SKM-1 (cell line): ENCODE measurements around the gene PCDH9.

ENCODE experiments used
- DNase-seq: peaks from one replicate; lab custom pipeline; 2025; ENCODE audit not compliant: unreplicated experiment; lab: John Stamatoyannopoulos, UW

PCDH9 gene

DNA sequence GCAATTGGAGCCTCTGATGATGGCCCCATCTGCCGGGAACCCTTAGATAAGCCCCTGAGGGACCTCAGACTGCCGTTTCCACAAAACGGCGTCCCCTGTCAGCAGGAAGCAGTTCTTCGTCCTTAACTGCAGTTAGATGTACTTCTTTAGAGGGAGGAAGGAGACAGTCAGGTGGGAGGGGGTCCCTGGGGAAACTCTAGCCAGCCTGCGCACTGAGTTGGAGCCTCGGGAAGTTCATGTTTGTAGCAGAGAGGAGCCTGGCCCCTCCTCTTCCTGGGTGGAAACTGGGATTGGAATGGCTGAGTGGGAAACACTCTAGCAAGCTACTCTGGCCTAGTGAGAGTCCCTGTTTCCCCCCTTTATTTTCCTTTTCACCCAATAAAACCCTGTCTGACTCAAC is 612.4 kb downstream of the PCDH9 start:
- DNase-seq: no peak

DNA sequence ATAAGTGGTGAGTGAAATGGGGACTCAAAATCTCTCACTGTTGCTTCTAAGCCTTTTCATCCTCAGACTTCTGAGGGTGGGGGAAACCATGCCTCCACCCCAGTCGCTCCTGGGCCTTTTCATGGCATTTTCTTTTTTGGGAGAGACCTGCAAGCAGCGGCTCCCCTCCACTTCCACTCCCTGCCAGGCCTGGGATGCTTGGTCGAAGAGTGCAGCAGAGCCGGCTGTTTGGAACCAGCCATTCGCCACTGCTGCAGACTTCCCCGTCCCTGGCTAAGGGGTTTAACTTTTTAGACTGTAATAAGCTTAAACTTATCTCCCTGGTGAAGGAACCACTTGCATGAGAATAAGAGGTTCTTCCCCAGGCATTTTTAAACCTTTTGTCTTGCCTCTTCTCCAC is 617.2 kb downstream of the PCDH9 start:
- no peak for DNase-seq

DNA sequence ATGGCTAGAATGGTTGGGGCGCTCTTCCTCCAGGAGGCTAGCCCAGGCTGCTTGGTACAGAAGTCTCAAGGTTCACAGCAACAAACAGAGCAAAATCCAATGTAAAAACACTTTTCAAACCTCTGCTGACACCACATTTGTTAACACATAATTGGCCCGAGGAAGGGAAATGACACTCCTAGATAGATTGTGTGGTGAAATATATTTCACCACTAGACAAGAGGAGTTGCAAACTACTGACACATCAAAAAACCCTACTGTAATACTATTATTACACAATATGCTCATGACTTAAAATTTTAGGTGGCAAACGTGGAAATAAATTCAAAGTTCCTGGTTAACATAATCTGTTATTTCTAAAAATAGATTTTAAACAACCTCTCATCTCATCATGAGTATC is 643.6 kb downstream of the PCDH9 start:
- peak; percentile 39 for DNase-seq

DNA sequence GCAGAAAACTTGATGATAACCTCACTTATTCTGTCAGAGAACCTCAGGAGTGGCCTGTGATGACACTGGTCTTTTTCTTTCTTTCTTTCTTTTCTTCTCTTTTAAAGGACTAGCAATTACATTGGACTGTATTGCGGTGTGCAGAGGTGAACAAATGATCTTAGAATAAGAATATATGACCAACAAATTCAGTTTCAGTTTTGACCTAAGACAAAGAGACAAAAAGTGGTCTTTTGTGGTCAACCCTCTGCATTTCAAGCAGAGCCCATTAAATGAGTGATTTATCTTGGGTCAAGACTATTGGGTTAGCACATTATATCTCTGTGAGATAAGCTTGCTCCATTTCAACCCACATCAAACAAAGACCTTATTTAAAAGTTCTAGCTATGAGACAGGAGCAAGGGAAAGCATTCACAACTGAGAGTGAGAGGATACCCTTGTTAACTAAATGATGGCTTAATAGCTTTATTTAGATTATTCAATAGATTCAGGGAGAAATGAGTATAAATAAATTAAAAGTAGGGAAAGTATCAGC is 644.4 kb downstream of the PCDH9 start:
- DNase-seq: no peak

DNA sequence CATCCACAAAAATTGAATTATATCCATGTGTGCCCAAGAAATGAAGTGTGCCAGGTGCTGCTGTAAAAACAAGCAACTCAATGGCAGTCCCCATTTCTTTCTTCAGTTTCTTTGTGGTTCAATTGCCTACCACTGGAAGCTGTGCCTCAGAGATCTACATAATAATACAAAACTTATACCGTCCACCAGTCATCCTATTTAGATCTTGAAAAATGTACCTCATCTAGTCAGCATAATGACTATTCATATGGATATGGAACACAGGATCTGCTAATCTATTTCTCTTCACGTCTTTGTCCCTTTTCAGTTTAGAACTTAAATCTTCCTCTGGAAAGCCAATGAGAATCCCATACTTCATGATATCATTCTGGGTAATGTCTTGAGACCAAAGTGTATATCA is 648.5 kb downstream of the PCDH9 start:
- no peak for DNase-seq

DNA sequence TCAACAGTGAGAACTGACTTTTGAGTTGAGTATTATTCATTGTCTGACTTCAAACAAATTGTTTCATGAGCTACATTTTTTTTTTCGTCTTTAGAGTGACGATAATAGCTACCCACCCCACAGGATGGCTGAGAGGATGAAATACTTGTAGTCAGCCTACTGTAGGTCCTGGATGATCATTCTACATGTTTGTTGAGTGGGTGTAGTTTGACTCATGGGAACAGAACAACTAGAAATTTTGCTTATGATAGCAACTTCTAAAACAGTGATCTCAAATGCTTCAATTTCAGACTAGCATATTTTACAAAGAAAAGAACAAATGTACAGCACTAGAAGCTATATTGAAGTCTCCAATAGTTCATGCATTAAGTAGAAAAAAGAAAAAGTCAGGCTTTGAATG is 651.8 kb downstream of the PCDH9 start:
- no peak for DNase-seq

DNA sequence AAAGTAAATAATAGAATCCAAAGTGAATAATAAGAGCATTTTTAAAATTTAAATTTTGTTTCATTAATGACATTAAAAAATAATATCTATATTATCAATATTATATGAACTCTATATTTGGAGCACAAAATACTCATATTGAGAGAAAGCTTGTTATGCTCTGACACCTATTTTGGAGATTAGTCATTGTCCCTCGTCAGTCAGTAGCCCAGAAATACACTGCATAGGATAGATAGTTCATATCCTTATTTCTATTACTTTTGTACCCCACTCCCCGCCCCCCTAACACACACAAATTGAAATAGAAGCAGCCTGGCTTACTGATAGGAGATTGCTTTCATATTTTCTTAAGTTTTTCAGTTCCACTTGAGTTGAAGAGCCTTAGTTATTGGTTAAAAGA is 652.8 kb downstream of the PCDH9 start:
- DNase-seq: no peak

DNA sequence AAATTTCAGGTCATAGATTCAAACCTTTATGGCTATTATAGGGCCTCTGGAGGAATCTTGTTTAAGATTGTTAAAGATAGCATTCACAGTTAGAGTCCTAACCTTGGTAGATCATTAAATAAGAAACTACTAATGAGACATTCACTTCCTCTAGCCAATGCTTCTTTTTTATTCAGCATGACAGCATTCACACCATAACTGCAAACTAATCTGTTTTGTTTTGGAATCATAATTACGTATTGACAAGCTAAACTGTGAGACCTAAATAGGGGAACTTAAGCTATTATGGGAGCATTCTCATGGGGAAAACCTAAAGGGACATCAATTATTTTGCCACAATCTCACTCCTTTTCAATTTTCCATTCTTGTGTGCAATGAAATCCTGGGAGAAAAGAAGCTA is 653.8 kb downstream of the PCDH9 start:
- no peak for DNase-seq

DNA sequence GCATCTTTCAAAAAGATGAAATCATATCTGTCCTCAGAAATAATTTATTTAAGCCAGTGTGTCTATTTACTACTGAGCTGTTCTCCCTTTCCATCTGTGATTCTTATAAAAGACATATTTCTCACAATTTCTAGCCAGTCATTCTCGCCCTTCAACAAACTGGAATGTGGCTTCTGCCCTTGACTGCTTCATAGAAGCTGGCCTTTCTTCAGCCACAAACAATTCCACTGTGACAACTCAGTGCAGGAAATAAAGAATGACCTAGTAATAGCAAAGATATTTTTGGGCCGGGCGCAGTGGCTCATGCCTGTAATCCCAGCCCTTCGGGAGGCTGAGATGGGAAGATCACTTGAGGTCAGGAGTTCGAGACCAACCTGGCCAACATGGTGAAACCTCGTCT is 655.5 kb downstream of the PCDH9 start:
- no peak for DNase-seq

DNA sequence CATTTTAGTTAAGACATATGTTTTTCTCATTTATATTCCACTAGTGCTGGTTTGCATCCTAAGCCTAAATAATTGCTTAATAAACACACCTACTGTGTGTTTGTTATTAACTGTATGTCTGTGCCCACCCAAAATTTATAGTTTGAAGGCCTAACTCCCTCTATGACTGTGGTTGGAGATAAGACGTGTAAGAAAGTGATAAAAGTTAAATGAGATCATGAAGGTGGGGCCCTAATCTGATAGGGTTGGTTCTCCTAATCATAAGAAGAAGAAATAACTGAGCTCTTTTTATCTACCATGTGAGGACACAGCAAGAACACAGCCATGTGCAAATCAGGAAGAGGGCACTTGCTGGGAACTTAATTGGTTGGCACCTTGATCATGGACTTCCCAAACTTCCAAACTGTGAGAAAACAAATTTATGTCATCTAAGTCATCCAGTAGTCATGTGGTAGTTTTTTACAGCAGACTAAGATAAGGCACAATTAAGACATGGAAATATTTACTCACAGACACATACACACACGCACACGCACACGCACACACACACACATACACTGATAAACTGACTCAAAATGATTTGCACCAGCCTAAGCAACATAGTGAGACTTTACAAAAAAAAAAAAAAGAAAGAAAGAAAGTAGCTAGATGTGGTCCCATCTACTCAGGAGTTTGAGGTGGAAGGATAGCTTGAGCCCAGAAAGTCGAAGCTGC is 662.1 kb downstream of the PCDH9 start:
- no peak for DNase-seq

DNA sequence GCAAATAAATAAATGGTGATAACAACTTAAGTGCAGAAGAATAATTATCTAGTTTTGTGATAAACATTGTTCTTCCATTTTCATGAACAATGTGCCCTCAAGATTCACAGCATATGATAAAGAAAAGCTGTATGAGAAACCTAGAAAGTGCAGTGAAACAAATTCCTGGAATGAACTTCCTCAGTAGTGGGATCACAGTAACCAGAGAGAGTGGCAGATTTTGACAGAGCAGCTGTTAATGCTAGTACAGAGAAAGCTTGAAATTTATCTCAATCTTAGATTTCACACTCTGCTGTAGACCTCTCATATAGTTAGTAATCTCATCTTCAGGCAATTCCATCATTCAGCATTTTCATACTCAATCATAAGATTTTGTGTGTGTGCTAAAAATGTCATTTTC is 664.9 kb downstream of the PCDH9 start:
- no peak for DNase-seq

DNA sequence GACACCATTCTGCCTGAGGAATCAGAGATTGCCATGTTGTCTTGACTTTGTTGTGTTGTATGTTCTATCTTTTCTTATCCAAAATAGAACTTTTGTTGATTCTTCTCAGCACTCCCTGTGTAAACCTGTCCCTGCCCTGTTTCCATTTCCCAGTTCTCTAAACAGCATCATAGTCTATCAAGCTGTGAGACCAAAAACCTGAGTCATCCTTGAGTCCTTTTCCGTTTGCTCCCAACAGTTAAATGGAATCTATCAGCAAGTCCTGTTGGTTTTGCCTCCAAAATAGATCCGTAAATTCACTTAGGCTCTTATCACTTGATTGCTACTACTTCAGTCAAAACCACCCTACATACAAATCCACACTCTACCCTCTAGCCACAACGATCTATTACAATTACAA is 667.1 kb downstream of the PCDH9 start:
- no peak for DNase-seq

DNA sequence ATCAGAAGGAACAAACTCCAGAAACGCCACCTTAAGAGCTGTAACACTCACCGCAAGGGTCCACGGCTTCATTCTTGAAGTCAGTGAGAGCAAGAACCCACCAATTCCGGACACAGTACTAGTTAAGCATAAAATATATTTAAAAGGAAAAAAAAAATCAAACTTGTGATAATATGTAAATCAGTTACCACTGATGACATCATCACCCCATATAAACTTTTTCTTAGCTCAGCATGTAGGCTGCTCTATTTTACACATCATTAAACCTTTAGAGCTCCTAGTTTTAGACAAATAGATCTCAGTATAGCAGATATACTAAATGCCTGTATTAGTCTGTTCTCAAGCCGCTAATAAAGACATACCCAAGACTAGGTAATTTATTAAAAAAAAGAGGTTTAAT is 668.1 kb downstream of the PCDH9 start:
- DNase-seq: no peak

DNA sequence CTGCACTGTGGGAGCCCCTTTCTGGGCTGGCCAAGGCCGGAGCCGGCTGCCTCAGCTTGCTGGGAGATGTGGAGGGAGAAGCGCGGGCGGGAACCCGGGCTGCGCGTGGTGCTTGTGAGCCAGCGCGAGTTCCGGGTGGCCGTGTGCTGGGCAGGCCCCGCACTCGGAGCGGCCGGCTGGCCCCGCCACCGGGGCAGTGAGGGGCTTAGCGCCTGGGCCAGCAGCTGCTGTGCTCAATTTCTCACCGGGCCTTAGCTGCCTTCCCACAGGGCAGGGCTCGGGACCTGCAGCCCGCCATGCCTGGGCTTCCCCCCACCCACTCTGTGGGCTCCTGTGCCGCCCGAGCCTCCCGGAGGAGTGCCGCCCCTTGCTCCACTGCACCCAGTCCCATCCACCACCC is 669.1 kb downstream of the PCDH9 start:
- no peak for DNase-seq

DNA sequence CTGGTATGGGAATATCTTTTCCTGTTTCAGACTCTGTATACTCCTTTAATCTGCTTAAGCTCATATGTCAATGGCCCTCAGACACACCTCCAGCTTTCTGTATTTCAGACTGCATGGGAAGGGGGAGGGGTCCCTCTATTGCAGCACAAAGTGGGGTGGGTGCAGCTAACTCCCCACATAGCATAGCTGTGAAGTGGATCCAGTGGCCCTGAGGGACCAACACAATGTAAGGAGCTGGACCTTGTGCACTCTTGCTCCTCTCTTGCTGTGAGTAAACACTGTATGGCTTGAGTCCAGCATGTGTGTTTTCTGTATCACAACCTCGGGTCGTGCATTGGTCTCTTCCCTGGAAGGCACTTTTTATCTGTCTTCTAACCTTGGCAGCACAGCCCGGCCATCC is 669.9 kb downstream of the PCDH9 start:
- DNase-seq: no peak

DNA sequence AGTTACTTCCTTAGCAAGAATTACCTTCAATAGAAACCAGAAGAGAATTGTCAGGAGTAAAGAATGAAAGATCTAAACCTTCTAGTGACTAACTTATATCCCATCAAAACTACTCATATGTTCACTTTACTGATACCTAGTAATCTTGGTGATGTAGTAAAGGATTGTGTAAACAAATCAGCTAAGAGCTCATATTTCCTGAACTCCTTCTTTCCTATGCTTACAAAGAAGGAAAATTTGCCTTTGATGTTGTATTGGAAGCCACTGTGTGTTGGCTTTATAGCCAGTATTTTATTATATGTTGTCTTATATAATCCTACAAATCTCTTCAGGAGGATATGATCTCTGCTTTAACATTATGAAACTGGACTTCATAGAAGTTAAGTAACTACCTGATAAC is 671.0 kb downstream of the PCDH9 start:
- DNase-seq: no peak

DNA sequence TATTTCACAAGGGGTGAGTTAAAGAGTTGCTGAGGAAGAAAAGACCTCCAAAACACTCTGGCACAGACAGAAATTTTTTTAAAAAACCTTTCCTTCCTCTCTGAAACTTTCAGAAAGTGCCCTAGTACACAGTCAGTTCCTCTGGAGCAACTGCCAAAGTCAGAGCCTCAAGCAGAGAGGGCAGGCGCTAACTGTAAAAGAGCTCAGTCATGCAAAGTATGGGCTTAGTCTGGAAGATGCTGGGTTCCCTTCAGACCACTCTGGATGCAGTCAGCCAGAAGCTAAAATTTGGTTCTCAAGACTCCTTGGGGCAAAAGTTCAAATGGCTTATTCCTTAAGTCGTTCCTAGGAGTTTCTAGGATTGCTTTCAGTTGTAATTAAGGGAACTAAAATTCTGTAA is 671.6 kb downstream of the PCDH9 start:
- no peak for DNase-seq

DNA sequence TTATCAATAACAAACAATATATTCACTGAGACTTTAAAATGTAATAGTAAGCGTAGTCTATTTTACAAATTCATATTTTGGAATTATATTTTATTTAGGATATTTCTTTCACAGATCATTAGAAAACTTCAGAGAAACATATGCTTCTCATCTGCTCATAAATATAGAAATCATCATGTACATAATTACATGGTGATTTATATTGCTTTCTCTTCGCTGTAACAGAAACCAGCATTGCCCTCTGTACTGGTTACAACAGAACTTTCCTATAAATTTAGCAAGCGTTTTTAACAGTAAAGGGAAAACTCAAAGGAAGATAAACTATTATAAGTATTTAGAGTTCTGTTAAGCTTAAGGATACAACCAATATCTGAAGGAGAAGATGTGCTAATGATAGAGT is 672.8 kb downstream of the PCDH9 start:
- DNase-seq: no peak

DNA sequence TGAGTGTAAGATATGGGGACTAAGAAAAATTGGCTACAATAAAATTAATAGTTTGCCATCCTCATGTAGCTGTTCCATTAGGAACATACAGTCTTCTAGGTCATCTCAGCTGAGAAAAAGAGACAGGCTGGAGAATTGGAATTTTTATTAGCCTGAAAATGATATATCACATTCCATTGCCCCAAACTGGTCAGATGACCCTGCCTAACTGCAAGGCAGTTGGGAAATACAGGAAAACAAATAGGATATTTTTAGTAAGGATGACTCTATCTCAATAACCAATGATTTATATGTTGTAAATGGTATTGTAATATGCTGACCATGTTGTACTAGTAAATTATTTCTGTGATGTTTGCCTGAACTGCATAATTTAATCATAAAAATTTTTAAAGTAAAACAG is 673.8 kb downstream of the PCDH9 start:
- DNase-seq: no peak

DNA sequence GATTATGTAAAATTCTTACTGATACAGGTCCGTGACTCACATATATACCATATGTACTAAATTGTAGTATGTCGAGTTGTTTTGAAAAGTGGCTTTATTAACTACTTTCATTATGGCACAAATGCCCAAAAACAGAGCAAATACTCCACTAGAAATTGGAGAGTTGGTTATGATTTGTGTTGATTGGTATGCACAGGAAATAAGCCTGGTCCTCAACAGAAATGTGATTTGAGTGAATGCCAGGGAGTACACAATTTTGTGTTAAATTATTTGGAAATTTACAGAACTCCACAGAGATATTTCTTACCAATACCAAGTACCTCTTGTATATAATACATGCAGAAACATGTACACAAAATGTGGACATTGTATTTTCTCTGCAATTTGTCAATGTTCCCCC is 676.7 kb downstream of the PCDH9 start:
- no peak for DNase-seq

DNA sequence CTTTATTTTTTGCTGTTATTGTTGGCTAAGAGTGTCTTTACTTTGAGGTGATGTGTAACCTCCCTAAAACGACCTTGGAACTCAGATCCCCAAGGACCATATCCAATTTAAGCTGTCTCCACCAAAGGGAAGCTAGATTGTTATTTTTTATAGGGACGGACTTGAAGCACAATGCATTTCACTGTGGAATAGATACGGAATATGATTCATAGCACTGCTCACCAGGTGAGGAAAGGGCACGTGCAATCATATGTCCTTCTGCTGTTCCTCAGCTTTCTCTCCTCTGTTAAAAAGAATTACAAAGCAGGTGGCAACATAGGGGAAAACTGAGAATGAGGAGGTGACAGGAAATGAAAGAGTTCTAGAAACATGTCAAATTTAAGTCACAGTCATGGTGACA is 679.0 kb downstream of the PCDH9 start:
- no peak for DNase-seq

DNA sequence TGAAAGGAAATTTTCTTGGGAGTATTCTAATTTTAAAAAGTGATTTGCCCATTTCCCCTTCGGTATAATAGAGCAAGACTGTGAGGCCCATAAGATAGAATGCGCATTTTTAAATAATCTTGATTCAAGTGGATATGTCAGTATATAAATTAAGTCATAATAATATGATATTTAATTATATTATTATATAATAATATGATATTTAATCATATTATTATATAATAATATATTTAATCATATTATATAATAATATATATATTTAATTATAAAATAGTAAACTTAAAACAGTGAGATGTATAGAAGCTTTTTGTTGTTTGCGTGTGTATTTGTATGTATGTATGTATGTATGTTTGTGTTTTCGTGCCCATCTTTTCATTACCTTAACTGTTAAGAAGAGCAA is 682.5 kb downstream of the PCDH9 start:
- no peak for DNase-seq
